ENCODE measurements around the gene AUH.

AUH gene

DNA sequence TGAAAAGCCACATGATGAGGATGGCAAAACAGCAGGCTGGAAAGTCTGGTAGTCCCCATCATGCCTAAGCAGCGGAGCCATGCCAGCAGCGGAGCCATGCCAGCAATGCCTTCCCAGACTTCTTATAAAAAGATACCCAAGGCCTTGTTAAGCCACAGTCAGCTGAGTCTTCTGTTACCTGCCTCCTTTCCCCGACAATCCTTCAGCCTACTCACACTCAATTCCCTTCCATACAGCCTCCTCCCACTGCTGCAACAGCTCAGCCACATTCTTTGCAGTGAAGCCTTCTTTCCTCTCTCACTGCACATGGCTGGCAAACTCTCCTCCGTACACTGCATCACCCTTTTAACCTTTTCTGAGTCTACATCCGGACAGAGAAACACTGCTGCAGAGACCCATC, 114.9 kb downstream of the AUH start:
- DNase-seq (ENCODE audit: low read depth in 2 of 2) = no peak

- no peak for DNase-seq (ENCODE audit: low read depth in 2 of 2)
Observed at GRCh38 chr9:91245431-91246313, 116.0 kb downstream of the AUH start.

DNA sequence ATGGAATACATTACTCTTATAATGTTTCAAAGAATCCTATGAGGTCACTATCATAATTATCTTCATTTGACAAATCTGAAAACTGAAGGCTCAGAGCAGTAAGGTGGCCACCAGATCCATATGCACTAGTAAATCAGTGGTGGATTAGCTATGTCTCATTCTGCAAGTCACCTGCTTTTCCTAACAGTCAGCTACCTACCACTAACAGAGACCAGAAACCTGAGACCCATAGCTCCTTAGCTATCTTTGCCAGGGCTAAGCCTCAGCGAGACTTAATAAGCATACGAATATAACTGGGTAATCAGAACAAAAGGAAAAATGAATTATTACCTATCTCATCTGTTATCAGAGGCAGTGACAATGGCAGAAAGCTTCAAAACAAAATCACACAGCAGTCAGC, 118.7 kb downstream of the AUH start:
- DNase-seq (ENCODE audit: low read depth in 2 of 2) = no peak

DNA sequence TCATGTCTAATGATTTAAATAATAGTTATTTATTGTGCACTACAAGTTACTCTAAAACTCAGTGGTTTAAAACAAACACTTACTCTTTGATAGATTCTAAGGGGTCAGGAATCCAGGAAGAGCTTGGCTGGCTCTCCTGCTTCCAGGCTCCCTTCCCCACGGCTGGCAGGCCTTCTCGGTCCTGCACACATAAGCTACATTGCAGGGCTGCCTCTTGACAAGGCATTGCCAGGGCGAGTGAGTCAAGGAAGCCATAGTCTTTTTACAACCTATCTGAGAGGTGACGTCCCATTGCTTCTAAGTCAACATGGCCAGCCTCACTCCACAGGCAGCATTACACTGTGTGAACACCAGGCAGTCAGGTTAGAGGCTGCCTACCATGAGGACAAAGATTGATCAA, 119.8 kb downstream of the AUH start:
- no peak for DNase-seq (ENCODE audit: low read depth in 2 of 2)

GRCh38 chr9:91240596-91241165, 121.0 kb downstream of the AUH start:
- DNase-seq (ENCODE audit: low read depth in 2 of 2) = no peak

DNA sequence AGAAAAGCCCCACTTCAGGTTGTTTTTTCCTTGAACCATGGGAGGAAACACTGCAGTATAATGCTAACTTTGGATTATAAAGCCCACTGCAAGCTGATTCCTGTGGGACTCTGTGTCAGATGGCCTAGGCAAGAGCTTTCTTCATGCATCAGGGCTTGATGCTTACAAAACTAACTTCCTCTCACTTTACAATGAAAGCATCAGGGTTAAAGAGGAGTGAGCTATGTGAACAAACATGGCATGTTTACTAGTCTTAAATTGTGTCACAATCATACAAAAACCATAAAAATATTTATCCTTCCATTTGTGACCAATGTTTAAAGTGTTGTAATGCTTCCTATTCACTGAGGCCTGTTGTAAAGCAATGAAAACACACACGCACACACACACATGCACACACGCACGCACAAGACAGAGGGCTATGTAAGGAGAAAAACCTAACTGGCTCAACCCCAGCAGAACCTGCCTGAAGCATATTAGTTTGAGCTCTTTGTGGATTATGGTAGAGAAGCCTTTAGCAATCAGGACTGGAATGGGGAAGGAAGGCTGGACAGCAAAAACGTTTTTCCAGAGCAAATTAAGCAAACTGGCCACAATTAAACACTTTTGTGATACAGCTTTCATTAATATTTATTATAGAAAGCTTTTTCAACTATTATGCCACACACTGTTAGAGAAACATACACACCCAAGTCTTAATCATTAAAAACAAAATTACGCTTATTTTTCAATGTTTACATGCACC, 122.2 kb downstream of the AUH start:
- no peak for DNase-seq (ENCODE audit: low read depth in 2 of 2)

DNA sequence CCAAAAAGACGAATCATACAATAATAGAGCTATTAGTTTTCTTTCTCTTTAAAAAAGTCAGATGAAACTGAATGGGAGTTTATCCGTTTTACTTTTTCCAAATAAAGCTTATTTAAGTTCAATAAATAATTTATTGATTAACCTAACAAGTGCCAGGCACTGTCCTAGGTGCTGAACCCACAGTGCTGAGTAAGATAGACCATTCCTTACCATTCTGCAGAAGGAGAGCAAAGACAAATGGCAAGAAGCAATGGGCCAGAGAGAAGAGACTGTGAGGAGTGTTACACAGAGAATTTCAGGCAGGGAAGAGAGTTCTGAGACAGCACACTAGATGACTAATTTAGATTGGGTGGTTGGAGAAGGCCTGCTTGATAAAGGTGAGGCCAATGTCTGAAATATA, 127.2 kb downstream of the AUH start:
- DNase-seq (ENCODE audit: low read depth in 2 of 2) = no peak

DNA sequence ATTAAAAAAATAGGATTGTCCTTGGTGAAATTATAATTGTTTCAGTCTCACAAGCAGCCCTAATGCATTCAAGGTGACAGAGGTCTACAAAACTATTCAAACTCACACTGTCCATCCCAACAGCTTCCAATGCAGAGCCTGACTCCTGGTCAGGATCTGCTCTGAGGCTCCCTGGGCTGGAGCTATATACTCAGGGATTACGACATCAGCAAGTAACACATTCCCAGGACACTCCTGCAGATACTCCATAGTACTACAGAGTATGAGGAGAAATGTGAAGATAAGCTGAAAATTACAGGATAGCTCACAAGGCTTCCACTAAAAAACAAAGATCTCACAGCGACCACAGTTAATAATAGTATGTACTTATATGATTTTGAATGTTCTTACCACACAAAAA, 130.1 kb downstream of the AUH start:
- DNase-seq (ENCODE audit: low read depth in 2 of 2) = no peak

DNA sequence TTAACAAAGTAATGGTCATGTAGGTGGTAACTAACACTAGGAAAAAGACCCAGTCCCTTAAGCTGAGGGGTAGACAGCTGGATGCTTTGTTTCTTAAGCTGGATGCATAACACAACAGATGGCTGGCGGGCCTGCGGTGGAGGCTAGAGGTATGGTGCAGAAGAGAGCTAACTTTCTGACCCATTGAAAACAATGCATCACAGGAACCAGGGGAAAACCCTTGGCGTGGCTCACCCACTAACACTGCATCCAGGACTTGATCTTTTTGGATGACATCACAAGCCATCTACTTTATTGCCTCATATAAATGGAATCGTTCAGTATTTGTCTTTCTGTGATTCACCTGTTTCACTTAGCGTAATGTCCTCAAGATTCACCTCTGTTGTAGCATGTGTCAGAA, 138.7 kb downstream of the AUH start:
- no peak for DNase-seq (ENCODE audit: low read depth in 2 of 2)

DNA sequence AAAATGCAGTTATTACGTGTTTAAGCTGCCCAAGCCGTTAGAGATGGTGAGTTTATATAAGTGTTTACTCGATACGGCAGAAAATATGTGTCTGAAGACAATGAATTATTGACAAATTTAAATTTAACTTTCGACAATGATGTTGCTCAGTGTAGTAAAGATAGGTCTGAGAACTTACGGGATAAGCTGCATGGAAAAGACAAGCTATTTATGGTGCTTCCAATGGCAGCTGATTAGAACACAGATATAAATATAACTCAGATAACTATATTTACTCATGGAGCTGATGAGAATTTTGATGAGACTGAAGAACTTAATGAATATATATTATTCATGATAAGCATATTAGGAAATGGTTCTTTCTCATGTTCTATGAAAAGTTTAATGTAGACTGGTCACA, 139.3 kb downstream of the AUH start:
- no peak for DNase-seq (ENCODE audit: low read depth in 2 of 2)

GRCh38 chr9:91221332-91221731, 140.4 kb downstream of the AUH start:
- DNase-seq (ENCODE audit: low read depth in 2 of 2) = no peak

- DNase-seq (ENCODE audit: low read depth in 2 of 2) = no peak
Observed at GRCh38 chr9:91220491-91221135, 141.1 kb downstream of the AUH start.

GRCh38 chr9:91220021-91220420, 141.7 kb downstream of the AUH start:
- no peak for DNase-seq (ENCODE audit: low read depth in 2 of 2)

DNA sequence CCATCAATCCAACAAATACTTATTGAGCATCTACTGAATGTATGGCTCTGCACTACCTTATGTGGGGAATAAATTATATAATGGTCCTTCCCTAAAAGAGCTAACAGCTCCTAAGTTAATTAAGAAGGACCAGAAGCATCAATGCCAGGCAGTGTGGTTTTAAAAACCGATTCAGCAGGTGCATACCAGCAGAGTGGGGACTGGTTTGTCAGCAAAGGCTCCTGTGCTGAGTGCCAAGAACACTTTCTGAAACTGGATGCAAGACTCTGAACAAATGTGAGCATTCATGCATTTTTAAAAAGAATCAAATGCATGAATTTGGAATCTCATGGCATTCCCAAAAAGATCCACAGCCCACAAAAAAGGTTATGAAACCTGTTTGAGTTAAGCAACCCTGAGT, 142.2 kb downstream of the AUH start:
- DNase-seq (ENCODE audit: low read depth in 2 of 2) = no peak

DNA sequence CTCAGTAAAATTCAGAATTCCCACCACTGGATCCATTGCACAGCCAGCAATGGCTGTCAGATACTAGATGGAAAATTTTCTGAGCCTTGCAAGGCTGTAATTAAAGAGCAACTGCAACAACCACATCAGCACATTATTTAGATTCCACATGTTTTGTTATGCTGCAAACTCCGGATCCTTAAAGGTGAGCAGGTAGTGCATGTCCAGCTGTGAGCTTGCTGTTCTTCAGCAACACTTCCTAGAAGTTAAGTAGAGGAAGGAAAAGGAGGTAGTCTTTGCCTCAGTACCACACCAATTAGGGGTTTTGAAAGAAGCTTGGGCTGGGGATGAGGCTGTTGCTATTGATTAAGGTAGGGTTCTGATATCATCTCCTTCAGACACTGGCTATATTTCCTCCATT, 144.3 kb downstream of the AUH start:
- DNase-seq (ENCODE audit: low read depth in 2 of 2) = no peak

- DNase-seq (ENCODE audit: low read depth in 2 of 2) = no peak
Observed at GRCh38 chr9:91214867-91215266, 146.9 kb downstream of the AUH start.

DNA sequence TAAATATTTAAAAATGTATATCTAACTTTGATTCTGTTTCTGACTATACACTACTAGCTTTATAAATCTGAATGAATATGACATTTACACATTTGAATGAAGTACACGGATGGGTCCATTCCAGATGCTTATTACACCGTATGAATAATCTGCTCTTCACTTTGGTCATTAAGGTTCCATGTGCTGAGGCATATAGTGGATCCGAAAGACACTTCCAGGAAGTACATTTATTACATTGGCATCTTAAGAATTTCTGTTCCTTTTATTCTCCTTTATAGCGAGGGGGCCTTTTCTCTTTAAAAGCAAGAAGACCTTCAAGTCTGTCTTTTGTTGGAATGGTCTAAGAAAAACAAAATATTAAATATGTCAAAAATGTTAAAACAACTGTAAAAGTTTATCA, 147.6 kb downstream of the AUH start:
- DNase-seq (ENCODE audit: low read depth in 2 of 2) = no peak

- no peak for DNase-seq (ENCODE audit: low read depth in 2 of 2)
Observed at GRCh38 chr9:91212596-91213243, 149.0 kb downstream of the AUH start.

DNA sequence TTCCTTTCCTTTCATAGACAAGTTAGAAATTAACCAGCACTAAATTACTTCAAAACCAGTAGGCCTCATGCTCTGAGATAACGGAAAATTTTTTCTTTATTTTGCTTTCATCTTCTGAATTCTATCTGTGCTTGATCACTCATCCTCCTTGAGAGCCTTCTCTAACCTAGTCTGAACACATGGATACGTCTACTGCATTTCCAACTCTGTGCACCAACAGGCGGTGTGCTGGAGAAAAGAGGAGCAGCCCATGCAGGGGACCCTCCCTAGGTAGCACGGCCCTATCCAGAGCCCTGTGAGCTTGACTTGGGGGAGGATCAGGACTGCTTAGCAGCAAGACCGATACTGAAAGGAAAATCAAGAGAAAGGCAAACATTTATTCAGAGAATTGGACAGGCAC, 149.8 kb downstream of the AUH start:
- DNase-seq (ENCODE audit: low read depth in 2 of 2) = no peak

- DNase-seq (ENCODE audit: low read depth in 2 of 2) = no peak
Observed at GRCh38 chr9:91211414-91211813, 150.3 kb downstream of the AUH start.

GRCh38 chr9:91210318-91210717, 151.4 kb downstream of the AUH start:
- DNase-seq (ENCODE audit: low read depth in 2 of 2) = no peak

DNA sequence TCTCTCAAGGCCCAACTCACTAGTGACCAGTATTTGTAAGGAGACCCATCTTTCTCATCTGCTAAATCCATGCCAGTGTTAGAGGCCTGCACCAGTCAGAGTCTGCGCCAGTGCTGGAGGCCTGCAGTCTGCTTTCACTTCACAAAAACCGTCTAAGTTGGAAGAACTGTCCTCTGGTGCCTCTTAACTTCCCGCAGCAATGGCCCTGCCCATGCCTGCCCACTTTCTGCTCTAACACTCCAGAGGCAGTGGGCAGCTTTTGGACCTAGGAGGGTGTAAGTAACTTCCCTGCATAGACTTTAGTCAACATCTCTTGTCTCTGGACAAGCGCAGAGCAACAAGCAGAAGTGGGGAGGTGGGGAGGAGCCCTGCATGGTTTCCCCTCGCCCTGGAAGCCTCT, 152.9 kb downstream of the AUH start:
- no peak for DNase-seq (ENCODE audit: low read depth in 2 of 2)
